Sigmoid colon (tissue), 7 donors: ENCODE results near the gene NT5C3B. TPM values are rescaled to one million over a fixed set of nuclear protein-coding genes. Genes with fewer than 3 reads are reported as not detected.

ENCODE experiments used
- DNase-seq: peaks from one replicate; pipeline ENCODE4 v3.0.0-alpha.2; 2019
- H3K27ac ChIP-seq, 4 donors: fragments of 200-600 bp; sonication (generic); one replicate each; pipeline ENCODE4 v1.5.1; 2016 to 2019; ENCODE audit warnings: mild to moderate bottlenecking in 1 of 4
- H3K27me3 ChIP-seq, 3 donors: fragments of 200-600 bp; sonication (generic); one replicate each; pipeline ENCODE4 v1.5.1; 2019; ENCODE audit warnings: mild to moderate bottlenecking in 1 of 3
- H3K36me3 ChIP-seq, 4 donors: fragments of 200-600 bp; sonication (generic); one replicate each; pipeline ENCODE4 v1.5.1; 2016 to 2019
- H3K4me1 ChIP-seq, 4 donors: fragments of 200-600 bp; sonication (generic); one replicate each; pipeline ENCODE4 v1.5.1; 2017 to 2019
- H3K4me3 ChIP-seq, 4 donors: fragments of 200-600 bp; sonication (generic); one replicate each; pipeline ENCODE4 v1.5.1; 2017 to 2019; ENCODE audit warnings: mild to moderate bottlenecking in 2 of 4, moderate library complexity in 1 of 4
- H3K9me3 ChIP-seq, 4 donors: fragments of 200-600 bp in 3 of 4; sonication (generic) in 3 of 4; one replicate each; pipeline versions ENCODE4 v1.5.1 to v1.6.1; 2013 to 2019
- EP300 ChIP-seq, 4 donors: sonication (generic); formaldehyde crosslinking; IDR thresholded peaks; one replicate each; pipeline ENCODE4 v1.6.1; 2017; ENCODE audit warnings: antibody characterized with exemption in 4 of 4
- POLR2A ChIP-seq, 2 donors: fragments of 450-650 bp; IDR thresholded peaks; one replicate each; pipeline ENCODE4 v1.6.1; 2016; ENCODE audit warnings: antibody characterized with exemption in 2 of 2, mild to moderate bottlenecking in 2 of 2, moderate library complexity in 2 of 2
- POLR2AphosphoS5 ChIP-seq, 4 donors: sonication (generic); formaldehyde crosslinking; IDR thresholded peaks; one replicate each; pipeline ENCODE4 v1.6.1; 2017; ENCODE audit warnings: antibody characterized with exemption in 4 of 4
- WGBS, 2 donors: extraction: QIAGEN DNeasy Blood & Tissue Kit; methylation state at CpG; one replicate each; pipeline ENCODE4 v1.1.7; 2013; 5-methylcytosine and 5-hydroxymethylcytosine counted together
- intact Hi-C: fragments of 100-400 bp; cut with DNase I; formaldehyde crosslinking; loops from one replicate; pipeline ENCODE4 v1.15.1; 2023
- polyA plus RNA-seq, 3 donors: library from polyadenylated mRNA; stranded (reverse); fragments of 200-250 nt; gene quantifications; one replicate each; pipeline ENCODE4 v1.2.3, GENCODE V29; 2013
- total RNA-seq, 4 donors: library from RNA; depleted of rRNA; stranded (reverse); fragments of >200 nt; gene quantifications; one replicate each; pipeline ENCODE4 v1.1.0, GENCODE V29; 2016
- TF ChIP-seq, protein P1 (sequence below), 4 experiments: fragments of 450-650 bp in 3 of 4; fragments of 200-600 bp in 1 of 4; IDR thresholded peaks; one replicate each; pipeline ENCODE4 v1.5.1; 2016 to 2019; ENCODE audit warnings: antibody characterized with exemption in 4 of 4, mild to moderate bottlenecking in 3 of 4, moderate library complexity in 2 of 4
- donor health status: healthy with polysubstance abuse.
- donor health status: Bipolar disorder and iron deficiency.
- donor health status: healthy.

NT5C3B gene
- total and polyA plus RNA-seq, 7 donors, result 19.4 to 104 (median 58.5) TPM

DNA sequence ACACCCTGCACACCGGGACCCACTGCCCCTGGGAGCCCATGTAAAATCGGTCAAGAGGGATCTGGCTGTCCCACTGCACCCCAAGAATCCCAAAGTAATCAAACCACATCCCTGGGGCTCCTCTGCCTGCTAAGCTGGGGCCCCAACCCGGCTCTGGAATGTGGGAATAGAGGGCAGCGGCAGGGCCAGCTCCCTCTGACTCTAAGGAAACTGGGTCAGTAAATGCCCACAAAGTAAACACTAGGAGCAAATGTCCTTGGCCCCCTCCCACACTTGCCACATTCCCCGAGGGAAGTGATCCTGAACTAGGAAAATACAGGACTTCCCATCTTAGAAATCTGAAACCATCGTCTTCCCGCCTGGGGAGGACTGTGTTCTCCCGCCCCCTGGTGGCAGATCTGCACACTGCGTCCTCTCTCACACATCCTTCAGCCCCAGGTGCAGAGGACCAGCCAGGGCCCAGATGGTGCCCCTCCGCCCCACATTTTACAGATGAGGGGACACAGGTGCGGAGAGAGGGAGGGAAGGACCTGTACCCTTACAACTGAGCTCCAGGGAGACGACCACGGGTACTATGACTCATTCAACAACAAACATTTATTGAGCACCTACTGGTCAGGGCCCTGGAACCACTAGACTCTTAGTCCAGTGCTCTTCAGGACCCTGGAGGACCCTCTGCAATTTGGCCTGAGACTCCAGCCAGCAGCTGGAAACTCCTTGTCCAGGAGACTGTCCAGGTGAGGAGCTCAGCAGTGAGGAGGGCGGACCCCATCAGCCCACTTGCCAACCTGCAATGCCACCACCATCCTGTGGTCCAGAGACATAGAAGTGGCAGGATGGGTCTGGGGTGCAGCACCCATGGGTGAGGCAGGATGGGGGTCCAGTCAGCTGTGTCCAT lies 34.4 kb downstream of the NT5C3B start:
- TF ChIP-seq, protein P1, sequence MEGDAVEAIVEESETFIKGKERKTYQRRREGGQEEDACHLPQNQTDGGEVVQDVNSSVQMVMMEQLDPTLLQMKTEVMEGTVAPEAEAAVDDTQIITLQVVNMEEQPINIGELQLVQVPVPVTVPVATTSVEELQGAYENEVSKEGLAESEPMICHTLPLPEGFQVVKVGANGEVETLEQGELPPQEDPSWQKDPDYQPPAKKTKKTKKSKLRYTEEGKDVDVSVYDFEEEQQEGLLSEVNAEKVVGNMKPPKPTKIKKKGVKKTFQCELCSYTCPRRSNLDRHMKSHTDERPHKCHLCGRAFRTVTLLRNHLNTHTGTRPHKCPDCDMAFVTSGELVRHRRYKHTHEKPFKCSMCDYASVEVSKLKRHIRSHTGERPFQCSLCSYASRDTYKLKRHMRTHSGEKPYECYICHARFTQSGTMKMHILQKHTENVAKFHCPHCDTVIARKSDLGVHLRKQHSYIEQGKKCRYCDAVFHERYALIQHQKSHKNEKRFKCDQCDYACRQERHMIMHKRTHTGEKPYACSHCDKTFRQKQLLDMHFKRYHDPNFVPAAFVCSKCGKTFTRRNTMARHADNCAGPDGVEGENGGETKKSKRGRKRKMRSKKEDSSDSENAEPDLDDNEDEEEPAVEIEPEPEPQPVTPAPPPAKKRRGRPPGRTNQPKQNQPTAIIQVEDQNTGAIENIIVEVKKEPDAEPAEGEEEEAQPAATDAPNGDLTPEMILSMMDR (IDR thresholded peaks at IDR 0.05), result peak; percentile 83 to 97 (median 96)
- TF ChIP-seq POLR2AphosphoS5 (IDR thresholded peaks at IDR 0.05) (peak in 1 of 4 donors; percentile 40), POLR2A (IDR thresholded peaks at IDR 0.05) (no peak), EP300 (IDR thresholded peaks at IDR 0.05) (no peak)
- DNase-seq, result peak; percentile 91
- WGBS, 2 donors, result 9 to 21% methylated on average over 14 of the region's 14 CpGs
- Histone ChIP-seq H3K27me3 (no peaks in the 10 kb centered on the region), H3K36me3 (no peaks in the 10 kb centered on the region), H3K9me3 (no peaks in the 10 kb centered on the region), H3K27ac (peak overlapping the region in 2 of 4 donors; percentile 9 to 14), H3K4me3 (peak overlapping the region in 1 of 4 donors; percentile 16), H3K4me1 (peaks cover 0 to 12% (median 9%) of the 10 kb centered on the region in 4 donors)
- intact Hi-C loops, result loop anchor here (1.0 kb wide), 1 partner anchor 63 kb away; no protein-coding TSS in a partner anchor

DNA sequence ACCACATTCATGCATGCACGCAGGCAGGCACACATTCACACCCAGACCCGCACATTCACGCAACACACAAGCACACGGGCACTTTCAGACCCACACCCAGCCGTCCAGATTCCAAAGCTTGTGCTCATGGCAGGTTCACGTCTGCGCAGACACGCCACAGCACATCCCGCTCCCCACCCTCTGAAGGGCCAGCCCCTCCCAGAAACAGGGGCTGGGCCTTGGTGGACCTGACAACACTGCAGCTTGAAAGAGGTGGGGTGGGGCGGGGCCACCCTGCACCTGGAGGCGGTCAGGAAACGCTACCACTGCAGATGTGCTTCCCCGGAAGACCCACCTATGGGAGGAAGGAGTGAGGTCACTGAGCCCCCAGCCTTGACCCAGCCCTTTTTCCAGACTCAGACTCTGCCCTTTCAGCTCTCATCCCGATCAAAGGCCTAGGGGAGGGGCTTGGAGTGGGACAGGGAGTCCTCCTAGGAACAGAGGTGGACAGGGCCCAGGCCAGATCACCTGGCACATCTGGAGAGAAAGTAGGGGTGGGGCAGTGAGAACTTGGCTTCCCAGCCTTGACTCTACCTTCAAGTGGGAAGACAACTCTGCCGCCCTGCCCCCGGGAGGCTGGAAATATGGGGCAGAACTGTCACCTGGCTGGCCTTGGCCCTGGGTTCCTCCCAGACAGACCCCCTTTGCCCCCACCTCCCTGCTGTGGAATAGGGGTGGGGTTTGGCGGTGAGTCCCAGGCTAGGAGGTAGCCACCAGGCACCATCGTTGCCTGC lies 35.2 kb downstream of the NT5C3B start:
- Histone ChIP-seq H3K27ac (peak overlapping the region in 2 of 4 donors; percentile 9 to 14), H3K9me3 (no peaks in the 10 kb centered on the region), H3K36me3 (no peaks in the 10 kb centered on the region), H3K27me3 (no peaks in the 10 kb centered on the region), H3K4me1 (peaks cover 0 to 12% (median 9%) of the 10 kb centered on the region in 4 donors), H3K4me3 (no peak overlapping the region)
- 7 to 53% methylated on average over 18 of the region's 18 CpGs for WGBS, 2 donors
- intact Hi-C loops, result loop anchor here (1.0 kb wide), 1 partner anchor 62 kb away; no protein-coding TSS in a partner anchor
- TF ChIP-seq, protein P1 (IDR thresholded peaks at IDR 0.05), result no peak
- TF ChIP-seq POLR2A (IDR thresholded peaks at IDR 0.05) (no peak), POLR2AphosphoS5 (IDR thresholded peaks at IDR 0.05) (no peak), EP300 (IDR thresholded peaks at IDR 0.05) (no peak)
- DNase-seq, result peak; percentile 74

DNA sequence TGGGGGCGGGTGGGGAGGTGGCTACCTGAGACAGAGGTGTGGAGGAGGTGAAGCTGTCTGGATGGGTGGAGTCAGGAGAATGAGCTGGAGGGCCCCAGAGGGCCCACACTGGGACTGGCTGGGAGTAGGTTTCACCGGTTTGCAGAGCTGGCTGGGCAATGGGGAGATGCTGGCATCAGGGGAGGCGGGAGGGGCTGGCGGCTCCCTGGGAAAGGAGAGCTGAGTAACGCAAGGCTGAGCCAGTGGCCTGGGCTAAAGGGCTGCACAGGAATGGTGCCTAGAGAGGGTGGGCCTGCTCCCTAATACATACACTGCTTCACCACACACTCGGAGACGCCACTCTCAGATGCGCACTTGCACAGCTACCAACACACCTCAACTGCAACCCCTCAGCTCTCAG lies 36.7 kb downstream of the NT5C3B start:
- intact Hi-C loops, result no loop called here
- TF ChIP-seq, protein P1 (IDR thresholded peaks at IDR 0.05), result no peak
- TF ChIP-seq POLR2A (IDR thresholded peaks at IDR 0.05) (no peak), EP300 (IDR thresholded peaks at IDR 0.05) (no peak), POLR2AphosphoS5 (IDR thresholded peaks at IDR 0.05) (no peak)
- no peaks in the 10 kb centered on the region for H3K9me3 ChIP-seq
- no peaks in the 10 kb centered on the region for H3K27me3 ChIP-seq
- no peak for DNase-seq
- H3K4me3 ChIP-seq, result no peak overlapping the region
- WGBS, 2 donors, result 84 to 90% methylated on average over 8 of the region's 8 CpGs
- no peak overlapping the region for H3K27ac ChIP-seq
- no peaks in the 10 kb centered on the region for H3K36me3 ChIP-seq
- H3K4me1 ChIP-seq, result peaks cover 0 to 12% (median 9%) of the 10 kb centered on the region in 4 donors

DNA sequence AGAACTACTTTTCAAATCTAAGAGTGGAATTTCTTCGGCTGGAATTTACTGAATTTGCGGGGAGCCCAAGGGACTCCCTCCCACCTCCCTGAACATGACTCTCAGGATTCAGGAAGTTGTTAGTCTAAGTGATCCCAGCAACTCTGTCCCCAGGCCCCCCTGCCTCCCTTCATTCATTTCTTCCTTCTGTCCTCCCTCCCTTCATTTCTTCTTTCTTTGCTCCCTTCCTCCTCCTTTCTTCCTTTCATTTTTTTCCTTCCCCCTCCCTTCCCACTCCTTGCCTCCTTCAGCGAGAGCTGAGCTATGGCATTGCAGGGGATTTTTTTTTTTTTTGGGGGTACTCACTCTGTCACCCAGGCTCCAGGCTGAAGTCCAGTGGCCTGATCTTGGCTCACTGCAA lies 38.7 kb downstream of the NT5C3B start:
- TF ChIP-seq POLR2A (IDR thresholded peaks at IDR 0.05) (no peak), EP300 (IDR thresholded peaks at IDR 0.05) (no peak), POLR2AphosphoS5 (IDR thresholded peaks at IDR 0.05) (no peak)
- TF ChIP-seq, protein P1 (IDR thresholded peaks at IDR 0.05), result no peak
- Histone ChIP-seq H3K9me3 (no peaks in the 10 kb centered on the region), H3K27ac (no peak overlapping the region), H3K4me3 (no peak overlapping the region), H3K27me3 (no peaks in the 10 kb centered on the region), H3K4me1 (peaks cover 0 to 26% (median 19%) of the 10 kb centered on the region in 4 donors), H3K36me3 (no peaks in the 10 kb centered on the region)
- no peak for DNase-seq
- 93 to 94% methylated on average over 3 of the region's 3 CpGs for WGBS, 2 donors
- intact Hi-C loops, result no loop called here
